AG08396 (cell line): ENCODE data around the gene ZNF598.
"Not testable (repeated sequence)": the region's sequence is repeated elsewhere in the genome, so short reads cannot be mapped to it uniquely, and the experiment has no call there.

Experiments used
- DNase-seq: peaks from one replicate; pipeline ENCODE4 v3.0.0; 2012; ENCODE audit warnings: low spot score, mixed read lengths

The ZNF598 gene

GRCh38 chr16:2040041-2040786, 30.6 kb upstream of the ZNF598 start:
- no peak for DNase-seq

- DNase-seq = peak; percentile 90
These were observed 29.8 kb upstream of the ZNF598 start for GRCh38 chr16:2039274-2040031.

GRCh38 chr16:2038382-2039231, 29.0 kb upstream of the ZNF598 start:
- DNase-seq = no peak

DNA sequence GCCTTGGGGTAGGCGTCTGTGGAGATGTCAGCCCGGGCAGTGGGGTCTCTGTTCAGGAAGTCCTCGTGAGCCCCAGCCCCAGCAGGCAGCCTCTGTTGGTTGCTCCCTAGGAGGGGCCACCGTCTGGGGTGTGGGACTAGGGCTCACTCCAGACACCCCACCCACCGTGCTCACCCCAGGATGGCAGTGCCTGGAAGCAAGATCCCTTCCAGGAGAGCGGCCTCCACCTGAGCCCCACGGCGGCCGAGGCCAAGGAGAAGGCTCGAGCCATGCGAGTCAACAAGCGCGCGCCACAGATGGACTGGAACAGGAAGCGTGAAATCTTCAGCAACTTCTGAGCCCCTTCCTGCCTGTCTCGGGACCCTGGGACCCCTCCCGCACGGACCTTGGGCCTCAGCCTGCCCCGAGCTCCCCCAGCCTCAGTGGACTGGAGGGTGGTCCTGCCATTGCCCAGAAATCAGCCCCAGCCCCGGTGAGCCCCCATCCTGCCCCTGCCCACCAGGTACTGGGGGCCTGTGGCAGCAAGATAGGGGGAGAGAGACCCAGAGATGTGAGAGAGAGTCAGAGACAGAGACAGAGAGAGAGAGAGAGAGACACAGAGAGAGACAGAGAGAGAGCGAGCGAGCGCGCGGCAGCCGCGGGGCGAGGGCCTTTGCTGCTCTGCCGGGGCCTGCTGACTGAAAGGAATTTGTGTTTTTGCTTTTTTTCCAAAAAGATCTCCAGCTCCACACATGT, 28.2 kb upstream of the ZNF598 start:
- no peak for DNase-seq

DNA sequence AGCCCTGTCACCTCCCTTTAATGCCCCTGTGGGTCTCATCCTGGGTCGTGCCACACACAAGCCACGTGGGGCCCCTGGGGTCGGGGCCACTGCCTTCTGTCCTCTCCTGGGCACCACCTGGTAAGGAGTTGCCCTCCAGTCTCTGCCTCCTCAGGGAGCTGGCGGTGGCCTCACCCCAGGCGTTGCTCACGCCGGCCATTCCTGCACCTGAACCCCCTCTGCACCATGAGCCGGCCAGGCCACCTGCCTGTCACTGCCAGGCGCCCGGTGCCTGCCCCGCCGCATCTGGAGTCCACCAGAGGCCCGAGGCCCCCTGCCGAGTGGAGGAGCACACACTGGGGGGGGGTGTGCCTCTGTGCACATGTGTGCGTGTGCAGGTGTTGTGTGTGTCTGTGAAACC, 27.5 kb upstream of the ZNF598 start:
- no peak for DNase-seq

GRCh38 chr16:2036200-2036966, 26.8 kb upstream of the ZNF598 start:
- no peak for DNase-seq

- DNase-seq = peak; percentile 90
These were observed 26.0 kb upstream of the ZNF598 start for GRCh38 chr16:2035431-2036199.

DNA sequence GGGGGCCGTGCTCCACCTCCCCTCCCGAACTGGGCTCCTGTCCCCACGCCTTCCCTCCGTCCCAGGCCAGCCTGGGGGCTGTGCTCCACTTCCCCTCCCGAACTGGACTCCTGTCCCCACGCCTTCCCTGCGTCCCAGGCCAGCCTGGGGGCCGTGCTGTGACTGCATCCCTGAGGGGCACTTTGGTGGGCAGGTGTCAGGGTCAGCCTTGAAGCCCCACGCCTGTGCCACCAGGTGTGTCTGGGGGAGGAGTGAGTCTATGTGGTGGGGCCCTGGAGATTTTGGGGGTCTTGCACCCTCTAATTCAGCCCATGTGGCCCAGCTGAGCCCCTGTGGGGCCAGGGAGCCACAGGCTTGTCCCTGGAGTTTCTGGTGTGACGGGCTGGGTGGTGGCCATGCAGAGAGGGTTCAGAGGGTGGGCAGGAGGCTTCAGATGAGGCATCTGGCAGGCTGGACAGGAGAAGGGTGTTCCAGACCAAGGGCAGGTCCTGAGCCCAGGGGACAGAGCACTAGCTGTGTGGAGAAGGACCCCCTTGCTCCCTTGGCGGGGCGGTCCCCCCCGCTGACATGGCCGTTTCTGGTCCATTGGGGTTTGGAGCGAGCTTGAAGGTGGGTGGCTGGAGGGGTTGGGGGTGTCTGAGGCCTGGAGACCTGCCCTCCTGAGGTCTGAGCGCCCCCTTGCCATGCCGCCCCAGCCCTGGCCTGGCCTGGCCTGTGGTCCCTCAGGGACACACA, 25.2 kb upstream of the ZNF598 start:
- DNase-seq = no peak

DNA sequence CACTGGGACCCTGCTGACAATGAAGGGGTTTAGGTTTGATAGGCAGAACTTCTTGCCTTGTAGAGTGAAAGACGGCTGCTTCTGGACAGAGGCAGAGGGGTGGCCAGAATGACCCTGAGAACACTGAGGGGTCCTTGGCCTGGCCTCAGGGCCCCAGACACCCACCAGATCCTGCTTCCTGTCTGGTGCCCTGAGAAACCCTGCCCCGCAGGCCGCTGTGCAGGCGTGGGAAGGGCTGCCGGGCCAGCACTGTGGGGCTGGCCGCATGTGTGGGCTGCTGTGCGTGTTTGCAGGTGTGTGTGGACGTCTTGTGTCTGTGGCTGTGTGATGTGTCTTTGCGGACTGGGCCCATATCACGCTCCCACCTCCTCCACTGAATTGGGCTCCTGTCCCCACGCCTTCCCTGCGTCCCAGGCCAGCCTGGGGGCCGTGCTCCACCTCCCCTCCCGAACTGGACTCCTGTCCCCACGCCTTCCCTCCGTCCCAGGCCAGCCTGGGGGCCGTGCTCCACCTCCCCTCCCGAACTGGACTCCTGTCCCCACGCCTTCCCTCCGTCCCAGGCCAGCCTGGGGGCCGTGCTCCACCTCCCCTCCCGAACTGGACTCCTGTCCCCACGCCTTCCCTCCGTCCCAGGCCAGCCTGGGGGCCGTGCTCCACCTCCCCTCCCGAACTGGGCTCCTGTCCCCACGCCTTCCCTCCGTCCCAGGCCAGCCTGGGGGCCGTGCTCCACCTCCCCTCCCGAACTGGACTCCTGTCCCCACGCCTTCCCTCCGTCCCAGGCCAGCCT, 24.5 kb upstream of the ZNF598 start:
- not testable (repeated sequence) for DNase-seq

DNA sequence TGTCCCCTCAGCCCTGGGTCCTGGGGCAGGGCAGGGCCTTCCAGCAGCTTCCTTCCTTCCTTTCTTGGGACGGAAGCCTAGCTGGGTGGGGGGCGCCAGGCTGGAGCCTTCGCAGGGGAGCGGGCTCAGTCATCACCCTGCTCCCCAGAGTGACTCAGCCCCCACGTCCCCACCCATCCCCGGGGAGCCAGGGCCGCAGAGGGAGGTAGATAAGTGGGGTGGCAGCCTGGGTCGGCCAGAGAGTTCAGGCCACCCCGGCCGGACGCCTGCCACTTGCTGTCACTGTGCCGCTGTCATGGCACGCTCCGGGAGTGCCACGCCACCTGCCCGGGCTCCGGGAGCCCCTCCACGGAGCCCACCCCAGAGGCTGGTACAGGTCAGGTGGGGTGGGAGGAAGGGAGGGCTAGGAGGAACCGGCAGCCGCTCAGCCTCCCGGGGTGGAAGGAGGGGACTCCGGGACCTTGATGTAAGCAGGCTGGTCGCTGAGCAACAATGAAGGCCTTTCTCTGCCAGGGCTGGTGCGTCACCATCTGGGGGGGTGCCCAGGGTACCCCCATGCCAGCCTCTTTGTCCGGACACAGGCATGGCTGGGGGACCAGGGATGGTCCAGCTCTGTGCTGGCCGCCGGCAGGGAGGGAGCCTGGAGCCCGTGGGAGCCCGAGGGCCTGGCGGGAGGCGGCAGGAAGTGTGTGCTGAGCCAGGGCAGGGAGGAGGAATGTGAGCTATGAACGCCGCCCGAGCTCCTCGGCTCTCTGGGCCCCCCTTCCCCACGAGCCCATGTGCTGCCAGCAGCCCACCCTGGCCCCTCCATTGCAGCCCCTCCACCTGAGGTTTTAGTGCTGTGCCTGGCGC, 23.7 kb upstream of the ZNF598 start:
- peak; percentile 81 for DNase-seq

DNA sequence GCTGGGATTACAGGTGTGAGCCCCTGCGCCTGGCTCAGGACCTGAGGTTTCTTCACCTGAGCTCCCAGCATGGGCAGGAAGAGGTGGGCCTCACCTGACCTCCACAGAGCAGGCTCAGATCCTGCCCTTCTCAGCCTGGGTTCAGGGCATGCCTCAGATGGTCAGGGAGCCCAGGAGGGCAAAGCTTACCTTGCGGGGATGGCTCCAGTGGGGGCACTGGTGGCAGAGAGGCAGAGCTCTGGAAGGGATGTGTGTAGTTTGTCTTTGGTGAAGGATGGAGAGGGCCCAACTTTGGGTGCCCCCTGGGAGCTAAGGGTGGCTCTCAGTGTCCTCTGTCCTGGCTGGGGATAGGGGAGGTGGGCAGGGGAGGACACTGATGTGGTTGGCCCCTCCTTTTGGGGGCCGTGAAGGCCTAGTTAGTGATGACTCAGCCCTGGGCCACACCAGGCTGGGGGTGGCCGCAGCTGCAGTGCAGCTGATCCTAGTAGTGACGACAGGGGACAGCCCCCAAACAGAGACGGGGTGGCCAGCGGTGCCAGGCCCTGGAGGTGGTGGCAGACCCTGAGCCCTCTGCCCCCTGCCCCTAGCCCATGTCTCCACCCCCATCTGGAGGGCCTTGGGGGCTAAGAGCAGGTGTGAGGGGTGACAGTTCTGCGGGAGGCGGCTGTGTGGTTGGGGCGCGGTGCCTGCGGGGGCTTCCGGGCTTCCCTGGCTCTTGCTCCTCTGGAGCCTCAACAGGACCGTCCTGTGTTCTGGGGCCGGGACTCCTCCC, 22.9 kb upstream of the ZNF598 start:
- DNase-seq = no peak

- no peak for DNase-seq
These were observed 21.5 kb upstream of the ZNF598 start for GRCh38 chr16:2031081-2031577.

GRCh38 chr16:2030036-2030435, 20.4 kb upstream of the ZNF598 start:
- no peak for DNase-seq

DNA sequence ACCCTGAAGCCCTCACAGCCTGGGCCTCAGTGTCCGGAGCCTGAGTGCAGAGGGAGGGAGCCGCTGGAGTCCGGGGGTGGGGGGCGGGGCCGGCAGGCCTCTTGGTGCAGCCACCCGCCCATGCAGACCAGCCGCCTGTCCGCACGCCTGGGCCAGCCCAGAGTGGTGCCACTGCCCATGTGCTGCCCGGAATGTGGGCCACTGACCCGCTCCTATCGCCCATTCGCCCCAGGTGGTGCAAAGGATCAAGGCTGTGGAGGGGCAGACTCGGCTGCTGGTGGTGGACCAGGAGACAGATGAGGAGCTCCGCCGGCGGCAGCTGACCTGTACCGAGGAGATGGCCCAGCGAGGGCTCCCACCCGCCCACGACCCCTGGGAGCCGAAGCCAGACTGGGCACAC, 19.7 kb upstream of the ZNF598 start:
- DNase-seq = no peak

DNA sequence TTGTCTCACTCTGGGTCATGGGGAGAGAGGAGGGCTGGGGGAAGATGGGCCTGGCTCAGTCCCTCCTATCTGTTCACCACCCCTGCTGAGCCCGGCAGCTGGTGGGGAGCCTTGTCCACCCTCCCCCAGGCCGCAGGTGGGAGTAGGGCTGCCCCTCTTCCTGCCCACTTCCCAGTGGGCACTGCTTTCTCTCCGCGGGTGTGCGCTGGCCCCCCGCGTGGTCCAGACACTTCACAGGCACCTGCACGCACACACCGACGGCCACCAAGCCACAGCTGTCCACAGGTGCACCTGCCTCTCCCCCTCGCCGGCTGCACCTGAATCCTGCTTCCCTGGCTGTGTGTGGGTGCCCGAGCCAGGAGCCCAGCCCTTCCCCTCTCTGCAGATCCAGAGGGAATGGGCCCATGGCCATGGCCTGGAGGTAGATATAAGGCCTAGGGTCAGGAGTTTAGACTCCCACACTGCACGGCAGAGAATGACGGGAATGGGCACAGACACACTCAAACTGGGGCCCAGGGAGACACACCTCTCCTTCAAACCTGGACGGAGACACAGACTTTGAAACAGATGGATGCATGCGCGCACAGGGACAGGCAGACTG, 19.1 kb upstream of the ZNF598 start:
- no peak for DNase-seq

DNA sequence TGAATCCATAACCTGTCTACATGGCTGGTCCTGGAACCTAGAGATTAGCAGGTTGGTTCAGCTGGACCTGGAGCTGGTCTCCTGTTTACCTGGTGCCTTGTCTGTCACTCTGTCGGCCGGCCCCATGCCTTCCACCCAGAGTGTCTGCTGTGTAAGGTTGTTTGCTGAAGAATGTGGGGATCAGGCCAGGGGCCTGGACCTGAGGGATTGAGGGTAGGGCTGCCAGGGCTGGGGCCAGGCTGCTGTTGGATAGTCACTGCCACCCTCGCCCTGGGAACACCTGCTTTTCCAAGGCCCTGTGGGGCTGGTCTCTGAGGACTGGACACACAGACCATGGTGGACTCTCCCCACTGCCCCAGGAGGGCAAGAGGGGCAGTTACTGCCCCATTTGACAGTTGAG, 18.5 kb upstream of the ZNF598 start:
- DNase-seq = no peak
